HEK293 (cell line): ENCODE results near the gene IFNLR1.
A peak's percentile ranks its signal among the peaks of the same experiment; 100 is the strongest.

Source experiments
- CTCF ChIA-PET: fragments of 350-600 bp; formaldehyde crosslinking; extraction: SDS; loops from one replicate; lab custom pipeline; 2021; ENCODE audit warnings: antibody characterized with exemption; lab: Yijun Ruan, JAX
- POLR2A ChIA-PET: fragments of 300-600 bp; formaldehyde crosslinking; extraction: SDS; loops from one replicate; lab custom pipeline; 2020; ENCODE audit warnings: antibody characterized with exemption, inconsistent platforms; lab: Yijun Ruan, JAX
- H3K27ac ChIP-seq: fragments of 200-500 bp; sonication (Bioruptor generic); 2 replicates; pipeline ENCODE4 v1.5.1; 2014; ENCODE audit warnings: low read depth, low read length, control low read depth, inconsistent platforms; ENCODE audit errors: extremely low read depth
- H3K36me3 ChIP-seq, 2 experiments: fragments of 200-500 bp in 1 of 2; sonication (Bioruptor generic) in 1 of 2; 1 replicate in 1 of 2; 2 replicates in 1 of 2; pipeline ENCODE4 v1.5.1; 2014 to 2017; ENCODE audit warnings: inconsistent platforms in 2 of 2, low read length in 2 of 2; ENCODE audit not compliant: control insufficient read depth in 2 of 2, insufficient read depth in 1 of 2
- H3K4me1 ChIP-seq: fragments of 200-500 bp; sonication (Bioruptor generic); 2 replicates; pipeline ENCODE4 v1.5.1; 2014; ENCODE audit warnings: mild to moderate bottlenecking, low read length, inconsistent platforms; ENCODE audit not compliant: control insufficient read depth, insufficient read depth
- H3K4me3 ChIP-seq: 2 replicates; pipeline ENCODE4 v1.5.1; 2011; ENCODE audit warnings: low read depth, mild to moderate bottlenecking, control low read depth, low read length, moderate library complexity
- H3K9me3 ChIP-seq: fragments of 200-500 bp; sonication (Bioruptor generic); 2 replicates; pipeline ENCODE4 v1.5.1; 2014; ENCODE audit warnings: low read depth, low read length, inconsistent platforms; ENCODE audit not compliant: control insufficient read depth, insufficient read depth
- HOXD13 ChIP-seq: sonication (generic); formaldehyde crosslinking; IDR thresholded peaks from 2 replicates; pipeline ENCODE4 v1.8.0; 2022; ENCODE audit warnings: missing genetic modification reagents, borderline replicate concordance
- KLF1 ChIP-seq: fragments of 450-650 bp; formaldehyde crosslinking; IDR thresholded peaks from 2 replicates; pipeline ENCODE4 v1.5.1; 2016; ENCODE audit warnings: missing biosample characterization, missing genetic modification characterization
- KLF9 ChIP-seq: fragments of 450-650 bp; formaldehyde crosslinking; IDR thresholded peaks from 2 replicates; pipeline ENCODE4 v1.5.1; 2016; ENCODE audit warnings: missing biosample characterization, missing genetic modification characterization, low read depth
- RBAK ChIP-seq: fragments of 450-650 bp; formaldehyde crosslinking; IDR thresholded peaks from 2 replicates; pipeline ENCODE4 v1.5.1; 2016; ENCODE audit warnings: missing biosample characterization, missing genetic modification characterization
- SP2 ChIP-seq: fragments of 450-650 bp; formaldehyde crosslinking; IDR thresholded peaks from 2 replicates; pipeline ENCODE4 v1.5.1; 2016; ENCODE audit warnings: missing biosample characterization, missing genetic modification characterization
- ZNF112 ChIP-seq: fragments of 450-650 bp; formaldehyde crosslinking; IDR thresholded peaks from 2 replicates; pipeline ENCODE4 v1.5.0; 2017; ENCODE audit warnings: missing biosample characterization, missing genetic modification characterization
- ZNF16 ChIP-seq: fragments of 450-650 bp; formaldehyde crosslinking; IDR thresholded peaks from 2 replicates; pipeline ENCODE4 v1.5.1; 2016; ENCODE audit warnings: low read depth, missing biosample characterization, missing genetic modification characterization
- ZNF169 ChIP-seq: fragments of 450-650 bp; formaldehyde crosslinking; IDR thresholded peaks from 2 replicates; pipeline ENCODE4 v1.5.1; 2016; ENCODE audit warnings: missing biosample characterization, missing genetic modification characterization
- ZNF174 ChIP-seq: fragments of 450-650 bp; formaldehyde crosslinking; IDR thresholded peaks from 2 replicates; pipeline ENCODE4 v1.5.0; 2017; ENCODE audit warnings: missing biosample characterization, mild to moderate bottlenecking, missing genetic modification characterization
- ZNF391 ChIP-seq: fragments of 450-650 bp; formaldehyde crosslinking; IDR thresholded peaks from 2 replicates; pipeline ENCODE4 v1.5.1; 2016; ENCODE audit warnings: low read depth, missing biosample characterization, missing genetic modification characterization, borderline replicate concordance
- ZNF404 ChIP-seq: fragments of 450-650 bp; formaldehyde crosslinking; IDR thresholded peaks from 2 replicates; pipeline ENCODE4 v1.5.1; 2017; ENCODE audit warnings: missing biosample characterization, missing genetic modification characterization
- ZNF521 ChIP-seq: fragments of 450-650 bp; formaldehyde crosslinking; IDR thresholded peaks from 2 replicates; pipeline ENCODE4 v1.5.1; 2017; ENCODE audit warnings: missing biosample characterization, mild to moderate bottlenecking, missing genetic modification characterization
- ZNF621 ChIP-seq: fragments of 450-650 bp; formaldehyde crosslinking; IDR thresholded peaks from 2 replicates; pipeline ENCODE4 v1.5.1; 2017; ENCODE audit warnings: missing biosample characterization, missing genetic modification characterization
- ZNF629 ChIP-seq: fragments of 450-650 bp; formaldehyde crosslinking; IDR thresholded peaks from 2 replicates; pipeline ENCODE4 v1.5.1; 2017; ENCODE audit warnings: missing biosample characterization, missing genetic modification characterization
- ZNF707 ChIP-seq: fragments of 450-650 bp; formaldehyde crosslinking; IDR thresholded peaks from 2 replicates; pipeline ENCODE4 v1.5.1; 2016; ENCODE audit warnings: missing biosample characterization, missing genetic modification characterization
- ZNF830 ChIP-seq: fragments of 450-650 bp; IDR thresholded peaks from 2 replicates; pipeline ENCODE4 v1.5.0; 2018; ENCODE audit warnings: missing biosample characterization, missing genetic modification characterization, low read depth, mild to moderate bottlenecking, moderate library complexity
- TF ChIP-seq, protein P1 (sequence below): fragments of 450-650 bp; formaldehyde crosslinking; IDR thresholded peaks from 2 replicates; pipeline ENCODE4 v1.5.1; 2016; ENCODE audit warnings: missing biosample characterization, missing genetic modification characterization
- TF ChIP-seq, protein P2 (sequence below): fragments of 450-650 bp; formaldehyde crosslinking; IDR thresholded peaks from 2 replicates; pipeline ENCODE4 v1.5.1; 2016; ENCODE audit warnings: missing biosample characterization, missing genetic modification characterization, borderline replicate concordance
- TF ChIP-seq, protein P3 (sequence below): fragments of 450-650 bp; formaldehyde crosslinking; IDR thresholded peaks from 2 replicates; pipeline ENCODE4 v1.5.1; 2016; ENCODE audit warnings: missing biosample characterization, missing genetic modification characterization
- TF ChIP-seq, protein P4 (sequence below): fragments of 450-650 bp; formaldehyde crosslinking; IDR thresholded peaks from 2 replicates; pipeline ENCODE4 v1.5.1; 2016; ENCODE audit warnings: missing biosample characterization, missing genetic modification characterization

Gene IFNLR1

DNA sequence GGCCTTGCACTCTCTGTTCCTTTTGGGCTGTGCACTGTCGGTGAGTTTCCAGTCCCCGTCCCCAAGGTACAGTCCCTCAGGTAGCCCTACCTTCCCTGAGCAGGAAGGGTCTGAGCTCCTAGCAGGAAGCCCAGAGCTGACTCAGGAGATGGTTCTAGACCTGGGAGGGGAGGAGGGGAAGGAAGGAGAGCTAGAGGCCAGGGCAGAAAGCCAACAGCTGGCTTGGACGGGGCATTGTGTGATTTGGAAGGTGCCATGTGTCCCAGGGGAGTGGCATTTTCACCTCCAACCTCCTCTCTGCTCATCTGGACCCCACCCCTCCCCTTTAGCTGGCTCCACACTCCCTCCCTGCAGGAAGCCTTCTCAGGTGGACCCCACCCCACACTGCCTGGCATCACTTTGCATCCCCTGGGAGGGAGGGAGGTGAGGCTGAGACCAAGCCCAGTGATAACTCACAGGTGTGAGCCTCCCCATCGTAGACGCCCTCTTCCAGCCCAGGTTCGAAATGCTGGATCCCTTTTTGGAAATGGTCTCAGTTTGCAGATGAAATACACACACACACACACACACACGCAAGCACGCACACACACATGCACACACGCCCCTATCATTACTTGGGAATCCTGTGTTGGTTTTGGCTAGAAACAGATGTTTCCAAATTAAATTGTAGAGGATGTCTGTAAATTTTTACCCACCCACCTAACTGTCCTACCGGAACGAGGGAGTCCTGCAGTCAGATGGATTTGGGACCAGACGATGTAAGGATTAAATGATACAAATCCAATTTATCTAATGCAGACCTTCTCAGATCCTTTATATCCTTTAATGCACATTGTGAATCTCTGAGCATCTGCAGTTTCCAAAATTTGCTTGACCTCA is 19.7 kb upstream of the IFNLR1 start (continued):
- TF ChIP-seq, protein P1, sequence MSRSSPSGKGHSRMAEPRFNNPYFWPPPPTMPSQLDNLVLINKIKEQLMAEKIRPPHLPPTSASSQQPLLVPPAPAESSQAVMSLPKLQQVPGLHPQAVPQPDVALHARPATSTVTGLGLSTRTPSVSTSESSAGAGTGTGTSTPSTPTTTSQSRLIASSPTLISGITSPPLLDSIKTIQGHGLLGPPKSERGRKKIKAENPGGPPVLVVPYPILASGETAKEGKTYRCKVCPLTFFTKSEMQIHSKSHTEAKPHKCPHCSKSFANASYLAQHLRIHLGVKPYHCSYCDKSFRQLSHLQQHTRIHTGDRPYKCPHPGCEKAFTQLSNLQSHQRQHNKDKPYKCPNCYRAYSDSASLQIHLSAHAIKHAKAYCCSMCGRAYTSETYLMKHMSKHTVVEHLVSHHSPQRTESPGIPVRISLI (tag by site-specific recombination): no peak
- no peak for TF ChIP-seq HOXD13 (CRISPR knock-in tag)
- TF ChIP-seq, protein P2, sequence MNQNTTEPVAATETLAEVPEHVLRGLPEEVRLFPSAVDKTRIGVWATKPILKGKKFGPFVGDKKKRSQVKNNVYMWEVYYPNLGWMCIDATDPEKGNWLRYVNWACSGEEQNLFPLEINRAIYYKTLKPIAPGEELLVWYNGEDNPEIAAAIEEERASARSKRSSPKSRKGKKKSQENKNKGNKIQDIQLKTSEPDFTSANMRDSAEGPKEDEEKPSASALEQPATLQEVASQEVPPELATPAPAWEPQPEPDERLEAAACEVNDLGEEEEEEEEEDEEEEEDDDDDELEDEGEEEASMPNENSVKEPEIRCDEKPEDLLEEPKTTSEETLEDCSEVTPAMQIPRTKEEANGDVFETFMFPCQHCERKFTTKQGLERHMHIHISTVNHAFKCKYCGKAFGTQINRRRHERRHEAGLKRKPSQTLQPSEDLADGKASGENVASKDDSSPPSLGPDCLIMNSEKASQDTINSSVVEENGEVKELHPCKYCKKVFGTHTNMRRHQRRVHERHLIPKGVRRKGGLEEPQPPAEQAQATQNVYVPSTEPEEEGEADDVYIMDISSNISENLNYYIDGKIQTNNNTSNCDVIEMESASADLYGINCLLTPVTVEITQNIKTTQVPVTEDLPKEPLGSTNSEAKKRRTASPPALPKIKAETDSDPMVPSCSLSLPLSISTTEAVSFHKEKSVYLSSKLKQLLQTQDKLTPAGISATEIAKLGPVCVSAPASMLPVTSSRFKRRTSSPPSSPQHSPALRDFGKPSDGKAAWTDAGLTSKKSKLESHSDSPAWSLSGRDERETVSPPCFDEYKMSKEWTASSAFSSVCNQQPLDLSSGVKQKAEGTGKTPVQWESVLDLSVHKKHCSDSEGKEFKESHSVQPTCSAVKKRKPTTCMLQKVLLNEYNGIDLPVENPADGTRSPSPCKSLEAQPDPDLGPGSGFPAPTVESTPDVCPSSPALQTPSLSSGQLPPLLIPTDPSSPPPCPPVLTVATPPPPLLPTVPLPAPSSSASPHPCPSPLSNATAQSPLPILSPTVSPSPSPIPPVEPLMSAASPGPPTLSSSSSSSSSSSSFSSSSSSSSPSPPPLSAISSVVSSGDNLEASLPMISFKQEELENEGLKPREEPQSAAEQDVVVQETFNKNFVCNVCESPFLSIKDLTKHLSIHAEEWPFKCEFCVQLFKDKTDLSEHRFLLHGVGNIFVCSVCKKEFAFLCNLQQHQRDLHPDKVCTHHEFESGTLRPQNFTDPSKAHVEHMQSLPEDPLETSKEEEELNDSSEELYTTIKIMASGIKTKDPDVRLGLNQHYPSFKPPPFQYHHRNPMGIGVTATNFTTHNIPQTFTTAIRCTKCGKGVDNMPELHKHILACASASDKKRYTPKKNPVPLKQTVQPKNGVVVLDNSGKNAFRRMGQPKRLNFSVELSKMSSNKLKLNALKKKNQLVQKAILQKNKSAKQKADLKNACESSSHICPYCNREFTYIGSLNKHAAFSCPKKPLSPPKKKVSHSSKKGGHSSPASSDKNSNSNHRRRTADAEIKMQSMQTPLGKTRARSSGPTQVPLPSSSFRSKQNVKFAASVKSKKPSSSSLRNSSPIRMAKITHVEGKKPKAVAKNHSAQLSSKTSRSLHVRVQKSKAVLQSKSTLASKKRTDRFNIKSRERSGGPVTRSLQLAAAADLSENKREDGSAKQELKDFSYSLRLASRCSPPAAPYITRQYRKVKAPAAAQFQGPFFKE (tag by site-specific recombination): no peak

DNA sequence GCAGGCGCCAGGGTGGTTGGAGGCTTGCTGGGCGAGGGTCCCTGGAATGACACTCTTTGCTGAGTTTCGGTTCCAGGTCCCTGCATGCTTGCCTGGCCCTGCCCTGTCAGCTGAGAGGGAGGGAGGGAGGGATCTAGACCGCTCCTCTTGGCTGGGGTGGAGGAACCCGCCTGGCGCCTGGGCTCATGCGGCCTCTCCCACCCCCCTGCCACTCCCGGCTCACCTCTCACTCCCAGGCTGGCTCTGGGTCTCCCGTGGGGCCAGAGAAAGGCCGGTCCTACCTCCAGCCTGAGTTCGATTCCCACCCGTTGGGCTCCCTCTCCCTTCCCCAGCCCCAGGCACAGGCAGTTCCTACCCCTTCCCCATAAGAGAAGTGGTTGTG is 19.0 kb upstream of the IFNLR1 start:
- Histone ChIP-seq H3K27ac (no peak overlapping the region), H3K4me3 (no peak overlapping the region), H3K9me3 (no peaks in the 10 kb centered on the region), H3K4me1 (no peaks in the 10 kb centered on the region), H3K36me3 (no peaks in the 10 kb centered on the region)
- CTCF ChIA-PET: interaction anchor here (0.8 to 11.6 kb wide), 2 partner anchors 189 to 209 kb away, joined by 4 to 611 read pairs; partner anchors contain the start of gene NIPAL3
- POLR2A ChIA-PET: no interaction called here
- TF ChIP-seq ZNF174: no peak
- TF ChIP-seq, protein P3, sequence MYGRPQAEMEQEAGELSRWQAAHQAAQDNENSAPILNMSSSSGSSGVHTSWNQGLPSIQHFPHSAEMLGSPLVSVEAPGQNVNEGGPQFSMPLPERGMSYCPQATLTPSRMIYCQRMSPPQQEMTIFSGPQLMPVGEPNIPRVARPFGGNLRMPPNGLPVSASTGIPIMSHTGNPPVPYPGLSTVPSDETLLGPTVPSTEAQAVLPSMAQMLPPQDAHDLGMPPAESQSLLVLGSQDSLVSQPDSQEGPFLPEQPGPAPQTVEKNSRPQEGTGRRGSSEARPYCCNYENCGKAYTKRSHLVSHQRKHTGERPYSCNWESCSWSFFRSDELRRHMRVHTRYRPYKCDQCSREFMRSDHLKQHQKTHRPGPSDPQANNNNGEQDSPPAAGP (tag by site-specific recombination): peak; percentile 35; the same call in 1 of the 2 replicates
- no peak for TF ChIP-seq ZNF521
- TF ChIP-seq ZNF707 (tag by site-specific recombination): no peak
- no peak for TF ChIP-seq RBAK (tag by site-specific recombination)
- TF ChIP-seq KLF9 (tag by site-specific recombination): no peak
- no peak for TF ChIP-seq ZNF629
- no peak for TF ChIP-seq ZNF621 (tag by site-specific recombination)
- peak; percentile 65 for TF ChIP-seq KLF1 (tag by site-specific recombination)

DNA sequence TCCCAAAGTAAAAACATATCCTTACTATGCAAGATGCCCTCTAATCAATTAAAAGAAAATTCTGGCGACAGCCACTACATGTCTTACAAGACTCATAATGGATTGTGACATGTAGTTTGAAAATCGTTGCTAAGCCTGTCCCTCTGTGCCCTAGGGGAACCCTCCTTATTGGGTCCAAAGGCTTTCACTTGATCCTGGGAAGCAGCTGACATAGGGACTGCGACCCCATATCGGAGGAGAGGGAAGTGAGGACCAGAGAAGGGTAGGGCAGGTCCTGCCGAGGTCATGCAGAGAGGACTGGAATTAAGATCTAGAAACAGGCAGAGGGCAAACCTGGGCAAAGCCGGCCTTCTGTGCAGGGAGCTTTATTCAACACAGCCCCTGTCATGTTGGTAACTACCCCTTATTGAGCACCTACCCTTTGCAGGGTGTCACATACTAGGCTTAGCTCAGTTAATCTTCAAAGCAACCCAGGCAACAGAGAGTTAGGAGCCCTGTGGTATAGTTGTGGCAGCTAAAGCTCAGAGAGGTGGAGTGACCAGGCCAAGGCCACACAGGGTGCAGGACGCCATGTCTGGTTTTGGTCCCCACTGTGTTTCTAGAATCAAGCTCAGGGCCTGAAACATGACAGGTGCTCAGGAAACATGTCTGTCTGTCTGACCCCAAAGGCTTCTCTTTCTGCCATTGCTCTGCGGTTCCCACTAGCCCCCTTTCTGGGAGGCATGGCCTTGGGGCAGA is 18.4 kb upstream of the IFNLR1 start:
- Histone ChIP-seq H3K36me3 (no peaks in the 10 kb centered on the region), H3K4me1 (no peaks in the 10 kb centered on the region), H3K27ac (no peak overlapping the region), H3K4me3 (no peak overlapping the region), H3K9me3 (no peaks in the 10 kb centered on the region)
- POLR2A ChIA-PET: no interaction called here
- CTCF ChIA-PET: interaction anchor here (0.6 to 11.6 kb wide), 5 partner anchors 104 to 224 kb away, joined by 3 to 611 read pairs (median 5); partner anchors contain the start of gene NIPAL3
- TF ChIP-seq ZNF112 (no peak), ZNF169 (tag by site-specific recombination) (no peak), ZNF16 (no peak), ZNF391 (tag by site-specific recombination) (no peak), ZNF404 (no peak), ZNF707 (tag by site-specific recombination) (no peak), SP2 (tag by site-specific recombination) (no peak), ZNF830 (no peak)
- TF ChIP-seq, protein P4, sequence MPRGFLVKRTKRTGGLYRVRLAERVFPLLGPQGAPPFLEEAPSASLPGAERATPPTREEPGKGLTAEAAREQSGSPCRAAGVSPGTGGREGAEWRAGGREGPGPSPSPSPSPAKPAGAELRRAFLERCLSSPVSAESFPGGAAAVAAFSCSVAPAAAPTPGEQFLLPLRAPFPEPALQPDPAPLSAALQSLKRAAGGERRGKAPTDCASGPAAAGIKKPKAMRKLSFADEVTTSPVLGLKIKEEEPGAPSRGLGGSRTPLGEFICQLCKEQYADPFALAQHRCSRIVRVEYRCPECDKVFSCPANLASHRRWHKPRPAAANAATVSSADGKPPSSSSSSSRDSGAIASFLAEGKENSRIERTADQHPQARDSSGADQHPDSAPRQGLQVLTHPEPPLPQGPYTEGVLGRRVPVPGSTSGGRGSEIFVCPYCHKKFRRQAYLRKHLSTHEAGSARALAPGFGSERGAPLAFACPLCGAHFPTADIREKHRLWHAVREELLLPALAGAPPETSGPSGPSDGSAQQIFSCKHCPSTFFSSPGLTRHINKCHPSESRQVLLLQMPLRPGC: no peak
